B cell (primary cell): ENCODE data around the gene USP7. TPM values are rescaled to one million over a fixed set of nuclear protein-coding genes. Genes with fewer than 3 reads are reported as not detected.
"Not testable (repeated sequence)": the region's sequence is repeated elsewhere in the genome, so short reads cannot be mapped to it uniquely, and the experiment has no call there.

ENCODE experiments used
- ATAC-seq: fragments of 200-7000 bp; cut with Tn5 transposase; one replicate; pipeline ENCODE4 v1.10.0; 2021; ENCODE audit warnings: low read depth, mild to moderate bottlenecking, moderate number of reproducible peaks, moderate library complexity
- CTCF ChIA-PET: fragments of 350-600 bp; sonication (Branson Sonifier 250); formaldehyde crosslinking; loops from one replicate; lab custom pipeline; 2021; ENCODE audit warnings: antibody characterized with exemption, inconsistent platforms; lab: Charles Lee
- POLR2A ChIA-PET: fragments of 350-600 bp; sonication (Branson Sonifier 250); formaldehyde crosslinking; loops from one replicate; lab custom pipeline; 2021; ENCODE audit warnings: antibody characterized with exemption; lab: Charles Lee
- DNase-seq: peaks from one replicate; pipeline ENCODE4 v3.0.0; 2013
- H2AFZ ChIP-seq: 2 replicates; pipeline ENCODE4 v1.6.1; 2012; ENCODE audit warnings: mild to moderate bottlenecking, low read depth, low read length; ENCODE audit not compliant: insufficient read depth, poor library complexity, severe bottlenecking
- H3K27ac ChIP-seq, 2 donors: 1 replicate in 1 of 2; 2 replicates in 1 of 2; pipeline ENCODE4 v1.5.1; 2012 to 2013; ENCODE audit warnings: low read length in 2 of 2, mild to moderate bottlenecking in 2 of 2, moderate library complexity in 1 of 2
- H3K27me3 ChIP-seq, 4 experiments: fragments of 200-600 bp in 1 of 4; sonication (generic) in 1 of 4; replicated peaks in 1 of 4; 1 replicate in 2 of 4; 2 replicates in 2 of 4; pipeline versions ENCODE4 v1.6.1 to v1.7.0; 2013 to 2016; ENCODE audit warnings: low read length in 3 of 4, mild to moderate bottlenecking in 2 of 4, mixed read lengths in 1 of 4, moderate library complexity in 1 of 4; ENCODE audit not compliant: insufficient read depth in 4 of 4, control insufficient read depth in 3 of 4; ENCODE audit errors: control extremely low read depth in 1 of 4
- H3K36me3 ChIP-seq, 2 experiments: replicated peaks in 1 of 2; 1 replicate in 1 of 2; 2 replicates in 1 of 2; pipeline versions ENCODE4 v1.6.1 to v1.7.1; 2013; ENCODE audit warnings: low read length in 1 of 2; ENCODE audit not compliant: insufficient read depth in 2 of 2, control insufficient read depth in 1 of 2; ENCODE audit errors: control extremely low read depth in 1 of 2, extremely low read depth in 1 of 2
- H3K4me1 ChIP-seq, 2 donors: fragments of 200-600 bp in 1 of 2; sonication (generic) in 1 of 2; 1 replicate in 1 of 2; 2 replicates in 1 of 2; pipeline versions ENCODE4 v1.5.1 to v1.6.1; 2013 to 2017; ENCODE audit warnings: low read length in 2 of 2; ENCODE audit not compliant: control insufficient read depth in 2 of 2, insufficient read depth in 2 of 2
- H3K4me2 ChIP-seq: replicated peaks from 2 replicates; pipeline ENCODE3; 2012; ENCODE audit warnings: mild to moderate bottlenecking, low read depth, low read length; ENCODE audit not compliant: poor library complexity, severe bottlenecking
- H3K4me3 ChIP-seq, 5 experiments: fragments of 200-600 bp in 1 of 5; sonication (generic) in 1 of 5; 1 replicate in 3 of 5; 2 replicates in 2 of 5; pipeline versions ENCODE4 v1.5.1 to v1.7.0; 2011 to 2016; ENCODE audit warnings: low read length in 4 of 5, mild to moderate bottlenecking in 4 of 5, low read depth in 2 of 5, control low read depth in 1 of 5, moderate library complexity in 1 of 5; ENCODE audit not compliant: insufficient read depth in 1 of 5; ENCODE audit errors: control extremely low read depth in 1 of 5, extremely low read depth in 1 of 5
- H3K79me2 ChIP-seq: fragments of 200-600 bp; sonication (generic); one replicate; pipeline ENCODE4 v1.6.0; 2016; ENCODE audit warnings: low read length; ENCODE audit not compliant: control insufficient read depth, insufficient read depth
- H3K9ac ChIP-seq: fragments of 200-600 bp; sonication (generic); 2 replicates; pipeline ENCODE4 v1.6.1; 2017; ENCODE audit warnings: mild to moderate bottlenecking, low read length, moderate library complexity
- H3K9me3 ChIP-seq, 3 donors: one replicate each; pipeline versions ENCODE4 v1.6.1 to v1.7.1; 2013; ENCODE audit warnings: low read length in 2 of 3; ENCODE audit not compliant: control insufficient read depth in 2 of 3, insufficient read depth in 1 of 3; ENCODE audit errors: control extremely low read depth in 1 of 3
- H4K20me1 ChIP-seq: 2 replicates; pipeline ENCODE4 v1.6.0; 2012; ENCODE audit warnings: mild to moderate bottlenecking, low read length; ENCODE audit not compliant: insufficient read depth, control insufficient read depth, poor library complexity, severe bottlenecking
- H3K27ac Mint-ChIP-seq: one replicate; pipeline ENCODE4 v1.8.0; 2021; ENCODE audit warnings: mixed read lengths
- H3K27me3 Mint-ChIP-seq: one replicate; pipeline ENCODE4 v1.8.0; 2021; ENCODE audit warnings: mixed read lengths
- H3K4me1 Mint-ChIP-seq: one replicate; pipeline ENCODE4 v1.8.0; 2021; ENCODE audit warnings: mixed read lengths
- H3K4me3 Mint-ChIP-seq: one replicate; pipeline ENCODE4 v1.8.0; 2021; ENCODE audit warnings: mixed read lengths
- H3K9me3 Mint-ChIP-seq: one replicate; pipeline ENCODE4 v1.8.0; 2022; ENCODE audit warnings: mixed read lengths; ENCODE audit not compliant: insufficient read depth
- CTCF ChIP-seq: fragments of 200-600 bp; IDR thresholded peaks from one replicate; pipeline ENCODE4 v1.8.0; 2022; ENCODE audit warnings: antibody characterized with exemption, mild to moderate bottlenecking
- EZH2 ChIP-seq: IDR thresholded peaks from 2 replicates; pipeline ENCODE4 v1.6.1; 2012; ENCODE audit warnings: borderline replicate concordance, low read depth, mild to moderate bottlenecking, moderate library complexity, low read length; ENCODE audit not compliant: insufficient read depth, poor library complexity, severe bottlenecking
- WGBS: methylation state at CpG from one replicate; pipeline ENCODE4 v1.1.5; 2013; ENCODE audit warnings: missing lambda C conversion rate; ENCODE audit not compliant: insufficient coverage; 5-methylcytosine and 5-hydroxymethylcytosine counted together
- intact Hi-C: fragments of 100-400 bp; cut with micrococcal nuclease; formaldehyde crosslinking; loops from one replicate; pipeline ENCODE4 v1.10.0; 2022
- polyA plus RNA-seq: library from polyadenylated mRNA; depleted of rRNA; stranded (reverse); fragments of >200 nt; gene quantifications from 2 replicates; pipeline ENCODE4 v1.2.3, GENCODE V29; 2012
- total RNA-seq, 2 donors: library from RNA; stranded (reverse); fragments of 120-200 nt in 1 of 2; gene quantifications; 1 replicate in 1 of 2; 2 replicates in 1 of 2; pipeline versions ENCODE4 v1.2.3 to v1.2.4, GENCODE V29; 2013 to 2022

The USP7 gene
- total and polyA plus RNA-seq, 2 donors (not counting 1 experiment from before 2014, with no cell fraction given), result 27.4 to 223 TPM

- no peaks in the 10 kb centered on the region for H4K20me1 ChIP-seq
- peak overlapping the region; percentile 32 for H3K27ac Mint-ChIP-seq
- no peaks in the 10 kb centered on the region for H3K27me3 ChIP-seq
- no peaks in the 10 kb centered on the region for H3K9me3 Mint-ChIP-seq
- no peak overlapping the region for H3K4me2 ChIP-seq
- intact Hi-C loops, result no loop called here
- no peak overlapping the region for H3K9ac ChIP-seq
- no peaks in the 10 kb centered on the region for H3K79me2 ChIP-seq
- peaks cover 17% of the 10 kb centered on the region for H3K4me1 Mint-ChIP-seq
- H3K36me3 ChIP-seq, result no peaks in the 10 kb centered on the region
- ChIA-PET CTCF (interaction anchor here (0.7 to 1.7 kb wide), 5 partner anchors 7 to 83 kb away, joined by 3 to 11 read pairs (median 4); partner anchors contain the start of genes LITAFD and TMEM186), POLR2A (interaction anchor here (0.6 kb wide), 1 partner anchor 171 kb away, joined by 3 read pairs; no protein-coding TSS in a partner anchor)
- no peak overlapping the region for H3K4me3 Mint-ChIP-seq
- no peak for ATAC-seq
- no peaks in the 10 kb centered on the region for H3K9me3 ChIP-seq
- H3K27ac ChIP-seq, result no peak overlapping the region
- H3K4me3 ChIP-seq, result no peak overlapping the region
- peaks cover 12 to 24% of the 10 kb centered on the region in 2 donors for H3K4me1 ChIP-seq
- no peak for DNase-seq
- no peak overlapping the region for H2AFZ ChIP-seq
- no peaks in the 10 kb centered on the region for H3K27me3 Mint-ChIP-seq
- TF ChIP-seq EZH2, result no peak
- TF ChIP-seq CTCF, result no peak
- 66% methylated on average over 6 of the region's 6 CpGs for WGBS
Observed at GRCh38 chr16:8874388-8874787, 89.3 kb downstream of the USP7 start.

- H3K27ac ChIP-seq, ATAC-seq, H3K9me3 ChIP-seq, H3K27me3 Mint-ChIP-seq, H3K9ac ChIP-seq, H2AFZ ChIP-seq, H3K9me3 Mint-ChIP-seq, intact Hi-C loops, H3K27me3 ChIP-seq, H3K36me3 ChIP-seq, H3K4me3 Mint-ChIP-seq, H3K79me2 ChIP-seq, H4K20me1 ChIP-seq, H3K4me3 ChIP-seq, H3K27ac Mint-ChIP-seq, DNase-seq, H3K4me2 ChIP-seq: not testable (repeated sequence)
- CTCF ChIA-PET, result interaction anchor here (0.7 to 1.7 kb wide), 10 partner anchors 8 to 235 kb away, joined by 3 to 11 read pairs (median 3); partner anchors contain the start of genes LITAFD and TMEM186
- POLR2A ChIA-PET, result interaction anchor here (0.6 kb wide), 1 partner anchor 172 kb away, joined by 3 read pairs; no protein-coding TSS in a partner anchor
- H3K4me1 Mint-ChIP-seq, result peaks cover 21% of the 10 kb centered on the region
- 100% methylated on average over 5 of the region's 7 CpGs for WGBS
- H3K4me1 ChIP-seq, result peaks cover 13 to 26% of the 10 kb centered on the region in 2 donors
Observed at GRCh38 chr16:8873866-8874195, 89.9 kb downstream of the USP7 start.
